ENCODE measurements around the gene CSDE1. TPM values are rescaled to one million over a fixed set of nuclear protein-coding genes. Genes with fewer than 3 reads are reported as not detected.
A peak's percentile ranks its signal among the peaks of the same experiment; 100 is the strongest.
"Not testable (repeated sequence)": the region's sequence is repeated elsewhere in the genome, so short reads cannot be mapped to it uniquely, and the experiment has no call there.

CSDE1 gene
- total RNA-seq (100 to 1,000 TPM; 289 to 775 (median 477) TPM), polyA plus RNA-seq (100 to 1,000 TPM in 2 of 3 donors, 10 to 100 TPM in 1; 75.6 to 376 (median 104) TPM)
- long read RNA-seq, donor 1, full-length matches to known transcripts: 48 of 99 reads
- long read RNA-seq, donor 1, partial matches to known transcripts: 51 of 99 reads
- long read RNA-seq, donor 1, other reads (novel, unspliced or antisense): 0 of 99 reads
- long read RNA-seq, donor 2, full-length matches to known transcripts: 30 of 63 reads
- long read RNA-seq, donor 2, partial matches to known transcripts: 33 of 63 reads
- long read RNA-seq, donor 2, other reads (novel, unspliced or antisense): 0 of 63 reads
- long read RNA-seq, donor 3, full-length matches to known transcripts: 43 of 53 reads
- long read RNA-seq, donor 3, partial matches to known transcripts: 10 of 53 reads
- long read RNA-seq, donor 3, other reads (novel, unspliced or antisense): 0 of 53 reads
- long read RNA-seq, donor 4, full-length matches to known transcripts: 125 of 156 reads
- long read RNA-seq, donor 4, partial matches to known transcripts: 20 of 156 reads
- long read RNA-seq, donor 4, other reads (novel, unspliced or antisense): 11 of 156 reads
- long read RNA-seq, donor 5, full-length matches to known transcripts: 510 of 558 reads
- long read RNA-seq, donor 5, partial matches to known transcripts: 16 of 558 reads
- long read RNA-seq, donor 5, other reads (novel, unspliced or antisense): 32 of 558 reads
- long read RNA-seq, donor 6, full-length matches to known transcripts: 87 of 118 reads
- long read RNA-seq, donor 6, partial matches to known transcripts: 21 of 118 reads
- long read RNA-seq, donor 6, other reads (novel, unspliced or antisense): 10 of 118 reads
- long read RNA-seq, donor 7, full-length matches to known transcripts: 18 of 18 reads
- long read RNA-seq, donor 7, partial matches to known transcripts: 0 of 18 reads
- long read RNA-seq, donor 7, other reads (novel, unspliced or antisense): 0 of 18 reads
- long read RNA-seq, donor 8, full-length matches to known transcripts: 48 of 89 reads
- long read RNA-seq, donor 8, partial matches to known transcripts: 33 of 89 reads
- long read RNA-seq, donor 8, other reads (novel, unspliced or antisense): 8 of 89 reads
- long read RNA-seq, donor 9, full-length matches to known transcripts: 52 of 78 reads
- long read RNA-seq, donor 9, partial matches to known transcripts: 26 of 78 reads
- long read RNA-seq, donor 9, other reads (novel, unspliced or antisense): 0 of 78 reads
- long read RNA-seq, donor 10, full-length matches to known transcripts: 23 of 23 reads
- long read RNA-seq, donor 10, partial matches to known transcripts: 0 of 23 reads
- long read RNA-seq, donor 10, other reads (novel, unspliced or antisense): 0 of 23 reads

DNA sequence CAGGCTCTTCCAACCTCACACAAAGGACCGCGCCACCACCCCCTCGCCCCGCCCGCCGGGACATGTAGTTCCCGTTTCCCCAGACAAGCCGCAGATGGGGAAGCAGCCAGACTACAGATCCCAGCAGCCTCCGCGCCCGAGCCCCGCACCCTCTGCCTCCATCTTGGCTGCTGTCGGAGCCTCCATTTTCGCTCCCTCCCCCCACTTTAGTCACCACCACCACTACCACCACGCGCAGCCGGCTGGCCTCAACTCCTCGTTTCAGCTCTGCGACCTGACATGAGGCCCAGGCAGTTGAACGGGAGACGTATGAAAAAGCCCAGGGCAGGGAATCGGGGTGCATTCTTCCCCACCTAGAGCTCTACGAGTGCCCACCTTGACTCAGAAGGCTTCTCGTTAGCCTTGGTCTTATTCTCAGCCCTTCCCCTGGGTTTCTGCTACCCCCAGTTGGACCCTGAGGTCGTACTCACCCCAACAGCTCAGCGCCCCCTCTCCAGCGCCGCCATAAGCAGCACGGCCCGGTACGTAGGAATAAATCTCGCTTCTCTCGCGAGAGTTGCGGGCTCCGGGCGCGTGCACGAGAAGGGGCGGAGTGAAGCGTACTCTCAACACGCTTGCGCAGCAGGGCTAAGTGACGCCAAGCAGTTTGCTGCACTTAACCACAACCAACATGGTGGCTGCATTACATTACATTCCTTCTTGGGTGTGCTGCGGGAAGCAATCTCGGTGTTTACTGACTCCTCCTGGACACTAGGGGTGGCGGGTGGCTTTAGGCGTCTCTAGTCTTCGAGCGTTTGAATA lies at the start of gene CSDE1:
CSDE1 (minus strand) TSS at position 530 of the 801 bp plus-strand sequence. CDS start 18,094 bp downstream, outside the sequence.
- WGBS, 4 donors: 0 to 1% (median 0%) methylated on average over 21 to 50 of the region's 50 CpGs
- intact Hi-C loops (cut with DNase I): no loop called here

DNA sequence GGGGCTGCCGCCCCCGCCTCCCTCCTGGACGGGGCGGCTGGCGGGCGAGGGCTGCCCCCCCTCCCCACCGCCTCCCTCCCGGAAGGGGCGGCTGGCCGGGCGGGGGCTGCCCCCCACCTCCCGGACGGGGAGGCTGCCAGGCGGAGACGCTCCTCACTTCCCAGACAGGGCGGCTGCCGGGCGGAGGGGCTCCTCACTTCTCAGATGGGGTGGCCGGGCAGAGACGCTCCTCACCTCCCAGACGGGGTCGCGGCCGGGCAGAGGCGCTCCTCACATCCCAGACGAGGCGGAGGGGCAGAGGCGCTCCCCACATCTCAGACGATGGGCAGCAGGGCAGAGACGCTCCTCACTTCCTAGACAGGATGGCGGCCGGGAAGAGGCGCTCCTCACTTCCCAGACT lies 46.7 kb upstream of the CSDE1 start:
- H3K9me3 ChIP-seq (replicated peaks in 1 of 3); H3K4me3 ChIP-seq; H3K36me3 ChIP-seq (replicated peaks in 1 of 2); H3K4me1 ChIP-seq (replicated peaks in 1 of 2); DNase-seq; intact Hi-C loops (cut with DNase I); H3K27me3 ChIP-seq; H3K27ac ChIP-seq: not testable (repeated sequence)
- WGBS, 4 donors: 95 to 100% (median 95%) methylated on average over 1 to 27 of the region's 33 CpGs; no CpG with 5 or more reads in 1 of the 4 donors

More for the DNA sequence above, at the start of gene CSDE1:
- no peaks in the 10 kb centered on the region for H3K36me3 ChIP-seq (replicated peaks in 1 of 2)
- no peaks in the 10 kb centered on the region for H3K9me3 ChIP-seq (replicated peaks in 1 of 3)
- H3K4me3 ChIP-seq: peak within 1 kb of the TSS; percentile 78 to 94 (median 82)
- peak within 1 kb of the TSS; percentile 91 to 100 (median 99) for H3K27ac ChIP-seq
- peak; percentile 97 to 99 (median 98) for DNase-seq
- H3K4me1 ChIP-seq (replicated peaks in 1 of 2): peaks cover 30 to 47% of the 10 kb centered on the region in 2 donors
- no peaks in the 10 kb centered on the region for H3K27me3 ChIP-seq
- TF ChIP-seq, protein P1, sequence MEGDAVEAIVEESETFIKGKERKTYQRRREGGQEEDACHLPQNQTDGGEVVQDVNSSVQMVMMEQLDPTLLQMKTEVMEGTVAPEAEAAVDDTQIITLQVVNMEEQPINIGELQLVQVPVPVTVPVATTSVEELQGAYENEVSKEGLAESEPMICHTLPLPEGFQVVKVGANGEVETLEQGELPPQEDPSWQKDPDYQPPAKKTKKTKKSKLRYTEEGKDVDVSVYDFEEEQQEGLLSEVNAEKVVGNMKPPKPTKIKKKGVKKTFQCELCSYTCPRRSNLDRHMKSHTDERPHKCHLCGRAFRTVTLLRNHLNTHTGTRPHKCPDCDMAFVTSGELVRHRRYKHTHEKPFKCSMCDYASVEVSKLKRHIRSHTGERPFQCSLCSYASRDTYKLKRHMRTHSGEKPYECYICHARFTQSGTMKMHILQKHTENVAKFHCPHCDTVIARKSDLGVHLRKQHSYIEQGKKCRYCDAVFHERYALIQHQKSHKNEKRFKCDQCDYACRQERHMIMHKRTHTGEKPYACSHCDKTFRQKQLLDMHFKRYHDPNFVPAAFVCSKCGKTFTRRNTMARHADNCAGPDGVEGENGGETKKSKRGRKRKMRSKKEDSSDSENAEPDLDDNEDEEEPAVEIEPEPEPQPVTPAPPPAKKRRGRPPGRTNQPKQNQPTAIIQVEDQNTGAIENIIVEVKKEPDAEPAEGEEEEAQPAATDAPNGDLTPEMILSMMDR (IDR thresholded peaks at IDR 0.05): peak in 5 of 6 experiments; percentile 20 to 48 (median 36)
- peak; percentile 93 to 97 for TF ChIP-seq POLR2A (IDR thresholded peaks at IDR 0.05)

DNA sequence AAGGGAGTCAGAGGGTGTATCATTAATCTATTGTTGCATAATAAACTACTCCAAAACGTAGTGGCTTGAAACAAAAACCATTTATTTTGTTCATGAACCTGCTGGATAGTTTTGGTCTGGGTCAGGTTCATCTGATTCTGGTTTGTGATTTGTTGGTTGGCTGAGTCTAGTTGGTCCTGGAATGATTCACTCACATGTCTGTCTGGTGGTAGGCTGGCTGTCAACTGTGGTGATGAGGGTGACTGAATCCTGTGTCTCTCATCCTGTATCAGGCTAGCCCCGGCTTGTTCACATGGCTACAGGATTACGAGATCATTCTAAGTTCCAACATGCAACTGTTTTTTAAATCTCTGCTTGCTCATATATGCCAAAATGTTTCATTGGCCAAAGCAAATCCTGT lies 45.2 kb upstream of the CSDE1 start:
- Histone ChIP-seq H3K9me3 (replicated peaks in 1 of 3) (no peaks in the 10 kb centered on the region), H3K4me3 (no peak overlapping the region), H3K27ac (no peak overlapping the region), H3K27me3 (no peaks in the 10 kb centered on the region), H3K36me3 (replicated peaks in 1 of 2) (no peaks in the 10 kb centered on the region), H3K4me1 (replicated peaks in 1 of 2) (no peaks in the 10 kb centered on the region)
- DNase-seq: no peak
- intact Hi-C loops (cut with DNase I): no loop called here
- WGBS, 4 donors: 57 to 71% (median 66%) methylated on average over 3 of the region's 3 CpGs
- TF ChIP-seq, protein P1 (IDR thresholded peaks at IDR 0.05): no peak
- no peak for TF ChIP-seq POLR2A (IDR thresholded peaks at IDR 0.05)

DNA sequence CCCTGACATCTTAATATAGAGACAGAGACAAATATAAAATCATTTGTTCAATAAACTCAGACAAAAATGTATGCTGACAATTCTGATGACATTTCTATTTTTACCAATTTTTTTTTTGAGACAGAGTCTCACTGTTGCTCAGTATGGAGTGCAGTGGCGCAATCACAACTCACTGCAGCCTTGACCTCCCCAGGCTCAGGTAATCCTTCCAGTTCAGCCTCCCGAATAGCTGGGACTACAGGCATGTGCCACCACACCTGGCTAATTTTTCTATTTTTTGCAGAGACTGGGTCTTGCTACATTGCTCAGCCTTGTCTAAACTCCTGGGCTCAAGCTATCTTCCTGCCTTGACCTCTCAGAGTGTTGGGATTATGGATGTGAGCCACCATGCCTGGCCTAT lies 36.3 kb upstream of the CSDE1 start:
- 59 to 72% (median 66%) methylated on average over 2 of the region's 2 CpGs for WGBS, 4 donors

DNA sequence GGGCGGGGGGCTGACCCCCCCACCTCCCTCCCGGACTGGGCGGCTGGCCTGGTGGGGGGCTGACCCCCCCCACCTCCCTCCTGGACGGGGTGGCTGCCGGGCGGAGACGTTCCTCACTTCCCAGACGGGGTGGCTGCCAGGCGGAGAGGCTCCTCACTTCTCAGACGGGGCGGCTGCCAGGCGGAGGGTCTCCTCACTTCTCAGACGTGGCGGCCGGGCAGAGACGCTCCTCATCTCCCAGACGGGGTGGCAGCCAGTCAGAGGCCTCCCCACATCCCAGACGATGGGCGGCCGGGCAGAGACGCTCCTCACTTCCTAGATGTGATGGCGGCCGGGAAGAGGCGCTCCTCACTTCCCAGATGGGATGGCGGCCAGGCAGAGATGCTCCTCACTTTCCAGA lies 32.8 kb upstream of the CSDE1 start:
- H3K9me3 ChIP-seq (replicated peaks in 1 of 3); H3K27ac ChIP-seq; H3K36me3 ChIP-seq (replicated peaks in 1 of 2); H3K4me1 ChIP-seq (replicated peaks in 1 of 2); intact Hi-C loops (cut with DNase I); H3K4me3 ChIP-seq; DNase-seq; H3K27me3 ChIP-seq: not testable (repeated sequence)
- 88 to 89% (median 88%) methylated on average over 7 to 25 of the region's 25 CpGs; no CpG with 5 or more reads in 1 of the 4 donors for WGBS, 4 donors

More for the DNA sequence above, 36.3 kb upstream of the CSDE1 start:
- no peaks in the 10 kb centered on the region for H3K27me3 ChIP-seq
- no peaks in the 10 kb centered on the region for H3K4me1 ChIP-seq (replicated peaks in 1 of 2)
- DNase-seq: no peak
- no peak overlapping the region for H3K4me3 ChIP-seq
- intact Hi-C loops (cut with DNase I): no loop called here
- TF ChIP-seq POLR2A (IDR thresholded peaks at IDR 0.05): no peak
- TF ChIP-seq, protein P1 (IDR thresholded peaks at IDR 0.05): no peak
- no peaks in the 10 kb centered on the region for H3K36me3 ChIP-seq (replicated peaks in 1 of 2)
- no peaks in the 10 kb centered on the region for H3K9me3 ChIP-seq (replicated peaks in 1 of 3)
- no peak overlapping the region for H3K27ac ChIP-seq

DNA sequence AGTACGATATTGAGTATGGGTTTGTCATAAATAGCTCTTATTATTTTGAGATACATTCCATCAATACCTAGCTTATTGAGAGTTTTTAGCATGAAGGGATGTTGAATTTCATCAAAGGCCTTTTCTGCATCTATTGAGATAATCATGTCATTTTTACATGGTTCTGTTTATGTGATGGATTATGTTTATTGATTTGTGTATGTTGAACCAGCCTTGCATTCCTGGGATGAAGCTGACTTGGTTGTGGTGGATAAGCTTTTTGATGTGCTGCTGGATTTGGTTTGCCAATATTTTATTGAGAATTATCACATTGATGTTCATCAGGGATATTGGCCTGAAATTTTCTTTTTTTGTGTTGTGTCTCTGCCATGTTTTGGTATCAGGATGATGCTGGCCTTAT lies 28.7 kb upstream of the CSDE1 start:
- WGBS, 4 donors: 70 to 88% (median 84%) methylated on average over 1 of the region's 1 CpG
- H3K4me1 ChIP-seq (replicated peaks in 1 of 2); H3K4me3 ChIP-seq; intact Hi-C loops (cut with DNase I); H3K27me3 ChIP-seq; H3K9me3 ChIP-seq (replicated peaks in 1 of 3); H3K27ac ChIP-seq; H3K36me3 ChIP-seq (replicated peaks in 1 of 2); DNase-seq: not testable (repeated sequence)
